ENCODE results near the gene DARS1.

DNA sequence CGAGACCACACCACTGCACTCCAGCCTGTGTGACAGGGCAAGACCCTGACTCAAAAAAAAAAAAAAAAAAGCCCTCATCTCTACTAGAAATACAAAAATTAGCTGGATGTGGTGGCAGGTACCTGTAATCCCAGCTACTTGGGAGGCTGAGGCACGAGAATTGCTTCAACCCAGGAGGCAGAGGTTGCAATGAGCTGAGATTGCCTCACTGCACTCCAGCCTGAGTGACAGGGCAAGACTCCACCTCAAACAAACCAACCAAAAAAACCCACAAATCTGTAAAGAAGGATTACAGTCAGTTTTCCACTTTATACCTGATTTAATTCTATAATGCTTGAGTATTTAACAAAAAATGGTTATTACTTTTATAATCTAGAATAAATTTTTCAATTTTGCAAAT is 9.7 kb downstream of the DARS1 start:
- TF ChIP-seq EZH2 (IDR thresholded peaks at IDR 0.05; ENCODE audit: borderline replicate concordance, insufficient read depth, low read depth, low read length, poor library complexity, severe bottlenecking) = no peak
- TF ChIP-seq, protein P1, sequence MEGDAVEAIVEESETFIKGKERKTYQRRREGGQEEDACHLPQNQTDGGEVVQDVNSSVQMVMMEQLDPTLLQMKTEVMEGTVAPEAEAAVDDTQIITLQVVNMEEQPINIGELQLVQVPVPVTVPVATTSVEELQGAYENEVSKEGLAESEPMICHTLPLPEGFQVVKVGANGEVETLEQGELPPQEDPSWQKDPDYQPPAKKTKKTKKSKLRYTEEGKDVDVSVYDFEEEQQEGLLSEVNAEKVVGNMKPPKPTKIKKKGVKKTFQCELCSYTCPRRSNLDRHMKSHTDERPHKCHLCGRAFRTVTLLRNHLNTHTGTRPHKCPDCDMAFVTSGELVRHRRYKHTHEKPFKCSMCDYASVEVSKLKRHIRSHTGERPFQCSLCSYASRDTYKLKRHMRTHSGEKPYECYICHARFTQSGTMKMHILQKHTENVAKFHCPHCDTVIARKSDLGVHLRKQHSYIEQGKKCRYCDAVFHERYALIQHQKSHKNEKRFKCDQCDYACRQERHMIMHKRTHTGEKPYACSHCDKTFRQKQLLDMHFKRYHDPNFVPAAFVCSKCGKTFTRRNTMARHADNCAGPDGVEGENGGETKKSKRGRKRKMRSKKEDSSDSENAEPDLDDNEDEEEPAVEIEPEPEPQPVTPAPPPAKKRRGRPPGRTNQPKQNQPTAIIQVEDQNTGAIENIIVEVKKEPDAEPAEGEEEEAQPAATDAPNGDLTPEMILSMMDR (IDR thresholded peaks at IDR 0.05) = no peak

Data from B cell (primary cell).